RKO (cell line): Measurements from ENCODE around the gene NXPH1.
"Not testable (repeated sequence)": the region's sequence is repeated elsewhere in the genome, so short reads cannot be mapped to it uniquely, and the experiment has no call there.

Experiments used
- DNase-seq: peaks from one replicate; pipeline ENCODE4 v3.0.0-alpha.2; 2016; ENCODE audit warnings: low spot score

The NXPH1 gene

DNA sequence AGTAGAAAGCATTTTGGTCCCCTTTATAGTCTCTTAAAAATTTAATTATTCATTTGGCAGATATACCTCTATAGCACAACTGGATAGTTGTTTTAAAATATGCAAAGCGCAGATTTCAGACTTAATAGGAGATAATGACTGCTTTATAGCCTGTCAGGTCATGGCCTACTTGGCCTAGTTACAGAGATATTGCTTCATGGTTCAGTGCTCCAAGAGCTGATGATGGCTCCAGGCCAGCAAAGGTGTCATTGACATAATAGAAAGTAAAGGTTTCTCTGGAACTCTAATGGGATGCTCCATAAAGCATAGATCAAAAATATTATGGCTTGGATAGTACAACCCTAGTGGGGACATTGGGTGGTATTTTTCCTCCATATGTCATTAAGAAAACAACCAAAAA is 285.7 kb downstream of the NXPH1 start:
- no peak for DNase-seq

DNA sequence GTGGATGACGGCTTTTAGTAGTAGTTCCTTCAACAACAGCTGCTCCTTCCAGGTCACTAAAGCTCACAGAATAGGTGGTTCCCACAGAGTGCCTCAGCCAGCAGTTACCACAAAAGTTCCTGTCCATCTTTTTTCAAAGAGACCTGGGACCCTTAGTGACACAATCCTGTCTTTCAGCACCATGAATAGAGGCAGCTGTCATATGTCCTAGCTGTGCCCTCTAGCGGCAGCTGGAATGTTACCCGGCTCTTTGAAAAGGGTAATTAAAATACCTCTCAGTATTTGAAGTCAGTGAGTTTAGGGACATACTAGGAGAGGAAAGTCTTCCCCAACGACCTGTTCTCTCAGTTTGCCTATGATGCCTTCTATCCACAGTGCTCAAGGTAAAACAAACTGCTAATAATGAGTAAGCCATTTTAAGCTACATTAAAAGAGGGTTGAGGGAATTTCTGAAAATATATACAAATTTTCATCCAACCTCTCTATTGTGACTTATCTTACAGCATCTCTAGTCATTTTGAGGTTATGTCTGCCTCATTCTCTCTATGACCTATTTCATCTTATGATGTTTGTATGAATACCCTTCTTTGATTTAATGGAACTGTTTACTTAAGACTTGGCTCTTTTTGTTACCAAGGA is 290.8 kb downstream of the NXPH1 start:
- DNase-seq, result peak; percentile 68

DNA sequence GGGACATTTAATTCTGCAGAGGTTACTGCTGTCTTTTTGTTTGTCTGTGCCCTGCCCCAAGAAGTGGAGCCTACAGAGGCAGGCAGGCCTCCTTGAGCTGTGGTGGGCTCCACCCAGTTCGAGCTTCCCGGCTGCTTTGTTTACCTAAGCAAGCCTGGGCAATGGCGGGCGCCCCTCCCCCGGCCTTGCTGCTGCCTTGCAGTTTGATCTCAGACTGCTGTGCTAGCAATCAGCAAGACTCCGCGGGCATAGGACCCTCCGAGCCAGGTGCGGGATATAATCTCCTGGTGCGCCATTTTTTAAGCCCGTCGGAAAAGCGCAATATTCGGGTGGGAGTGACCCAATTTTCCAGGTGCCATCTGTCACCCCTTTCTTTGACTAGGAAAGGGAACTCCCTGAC is 298.3 kb downstream of the NXPH1 start:
- not testable (repeated sequence) for DNase-seq

DNA sequence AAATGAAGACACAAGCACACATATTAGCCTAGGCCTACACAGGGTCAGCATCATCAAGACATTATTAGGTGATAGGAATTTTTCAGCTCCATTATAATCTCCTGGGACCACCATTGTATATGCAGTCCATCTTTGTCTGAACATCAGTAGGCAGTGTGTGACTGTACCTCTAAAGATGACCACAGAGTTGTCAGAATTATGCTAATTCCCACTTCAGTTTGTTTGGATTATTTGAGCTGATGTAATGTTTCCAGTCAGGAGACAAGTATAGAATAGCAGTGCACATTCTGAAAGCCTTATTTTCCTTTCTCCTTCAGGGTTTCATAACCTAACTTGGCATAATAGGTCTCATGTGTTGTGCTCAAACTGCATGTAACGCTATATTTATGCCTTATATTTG is 306.4 kb downstream of the NXPH1 start:
- DNase-seq, result no peak

DNA sequence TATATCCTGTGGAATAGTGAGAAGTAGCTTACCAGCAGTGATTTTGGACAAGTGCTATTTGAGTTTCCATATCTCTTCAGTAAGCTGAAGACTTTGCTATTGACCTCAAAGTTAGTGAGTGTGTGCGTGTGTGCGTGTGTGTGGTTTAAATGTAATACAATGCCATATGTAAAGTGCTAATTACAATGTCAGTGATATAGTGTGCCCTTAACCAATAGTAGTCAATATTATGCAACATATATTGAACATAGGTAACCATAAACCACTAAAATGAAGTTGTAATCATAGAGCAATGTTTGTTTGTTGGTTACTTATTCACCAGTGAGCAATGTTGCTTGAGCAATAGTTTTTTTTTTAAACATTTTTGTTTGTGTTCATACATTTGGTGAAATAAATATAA is 309.4 kb downstream of the NXPH1 start:
- DNase-seq, result no peak

DNA sequence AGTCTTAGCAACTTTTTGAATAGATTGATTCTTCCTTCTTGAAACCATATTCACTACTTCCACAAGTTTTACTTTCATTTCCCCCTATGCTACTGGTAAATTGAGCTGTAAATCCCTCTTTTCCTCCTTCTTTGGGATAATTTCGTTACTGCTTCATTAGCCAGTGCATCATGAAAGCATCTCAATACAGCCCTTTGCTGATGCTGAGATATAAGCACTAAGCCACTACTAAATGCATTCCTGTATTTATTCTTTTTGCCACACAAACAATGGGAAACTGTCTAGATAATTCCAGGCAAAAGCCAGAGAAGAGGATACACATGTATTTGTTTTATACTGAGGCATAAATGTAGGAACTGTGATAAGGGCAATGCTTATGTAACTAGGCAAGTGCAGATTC is 313.9 kb downstream of the NXPH1 start:
- no peak for DNase-seq

DNA sequence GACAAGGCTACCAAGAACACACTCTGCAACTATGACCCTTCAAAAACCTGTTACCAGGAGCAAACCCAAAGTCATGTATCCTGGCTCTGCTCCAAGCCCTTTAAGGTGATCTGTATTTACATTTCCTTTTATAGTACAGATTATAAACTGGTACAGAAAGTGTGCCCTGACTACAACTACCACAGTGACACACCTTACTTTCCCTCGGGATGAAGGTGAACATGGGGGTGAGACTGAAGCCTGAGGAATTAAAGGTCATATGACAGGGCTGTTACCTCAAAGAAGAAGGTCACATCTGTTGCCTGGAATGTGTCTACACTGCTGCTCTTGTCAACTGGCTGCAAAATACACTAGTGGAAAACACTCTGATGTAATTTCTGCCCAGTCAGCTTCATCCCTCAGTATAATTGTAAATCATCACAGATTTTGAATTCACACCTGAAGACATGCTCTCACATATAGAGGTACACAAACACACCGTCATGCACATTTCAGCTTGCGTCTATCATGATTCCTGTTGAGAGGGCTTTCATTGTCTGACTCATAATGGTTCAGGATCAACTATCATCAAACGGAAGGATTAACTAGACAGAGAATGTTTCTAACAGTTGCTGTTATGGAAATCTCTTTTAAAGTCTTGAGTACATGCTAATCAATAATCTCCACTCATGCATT is 318.3 kb downstream of the NXPH1 start:
- DNase-seq, result no peak

DNA sequence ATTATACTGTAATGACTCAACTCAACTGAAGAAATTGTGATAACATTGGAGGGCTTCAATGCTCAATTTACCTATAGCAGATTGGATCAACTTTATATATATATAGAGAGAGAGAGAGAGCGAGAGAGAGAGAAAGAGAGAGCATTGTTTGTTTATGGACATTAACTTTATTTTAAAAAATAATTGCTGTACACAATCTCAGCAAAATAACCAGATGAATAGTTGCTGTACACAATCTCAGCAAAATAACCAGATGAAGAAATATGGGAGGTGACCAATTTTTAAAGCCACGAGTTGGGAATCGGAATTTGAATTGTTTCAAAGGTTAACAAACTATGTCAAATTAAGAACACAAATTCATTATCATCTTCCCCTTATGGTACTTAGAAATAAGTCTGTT is 319.9 kb downstream of the NXPH1 start:
- DNase-seq, result no peak

DNA sequence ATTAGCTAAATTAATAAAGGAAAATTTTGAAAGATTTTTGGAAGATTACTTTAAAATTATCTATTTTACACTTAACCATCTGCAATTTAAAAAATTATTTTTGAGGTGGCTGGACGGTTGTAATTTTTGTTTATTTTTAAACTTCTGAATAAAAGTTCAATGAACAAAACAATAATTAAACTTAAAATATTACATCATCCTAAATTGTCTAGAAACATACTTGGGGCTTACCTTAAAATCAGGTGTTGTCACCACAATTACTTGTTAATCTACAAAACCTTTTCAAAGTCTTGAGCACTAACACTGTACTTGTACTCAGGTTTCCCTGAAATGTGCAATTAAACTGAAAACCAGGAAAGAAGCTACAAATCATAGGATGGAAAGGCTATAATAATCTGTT is 328.3 kb downstream of the NXPH1 start:
- no peak for DNase-seq

DNA sequence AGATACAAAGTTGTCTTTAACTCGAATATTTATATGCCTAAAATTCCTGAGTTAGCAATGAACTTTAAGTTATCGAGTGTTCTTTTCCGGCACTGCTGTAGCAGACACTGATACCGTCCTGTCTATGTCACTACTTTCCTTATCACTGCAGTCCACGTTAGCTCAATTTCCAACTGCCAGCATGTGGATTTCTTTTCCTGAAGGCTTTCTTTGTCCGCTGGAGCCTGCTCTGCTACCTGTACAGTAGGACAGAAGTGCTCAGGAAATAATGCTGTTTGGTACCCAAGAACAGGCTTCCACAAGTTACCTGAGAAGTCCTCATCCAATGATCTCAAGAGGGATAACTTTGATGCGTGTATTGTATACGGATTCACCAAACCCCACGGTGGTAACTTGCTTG is 329.4 kb downstream of the NXPH1 start:
- DNase-seq, result no peak

DNA sequence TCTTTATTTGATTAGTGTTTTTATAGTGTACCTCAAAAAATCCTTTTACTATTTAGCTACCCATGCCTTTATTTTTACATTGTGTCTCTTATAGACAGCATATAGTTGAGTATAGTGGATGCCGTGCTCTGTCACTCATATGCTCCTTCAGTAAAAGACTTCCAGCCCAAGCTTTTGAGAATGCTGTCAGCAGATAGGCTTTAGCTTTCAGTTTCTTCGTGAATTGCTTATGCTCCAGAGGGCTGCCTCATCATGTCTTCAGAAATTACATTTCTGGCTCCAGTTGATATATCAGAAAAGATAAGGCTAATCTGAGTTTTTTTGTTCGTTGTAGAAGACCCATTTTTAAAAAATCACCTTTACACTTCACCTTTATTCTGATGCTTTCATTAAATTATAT is 332.0 kb downstream of the NXPH1 start:
- no peak for DNase-seq

DNA sequence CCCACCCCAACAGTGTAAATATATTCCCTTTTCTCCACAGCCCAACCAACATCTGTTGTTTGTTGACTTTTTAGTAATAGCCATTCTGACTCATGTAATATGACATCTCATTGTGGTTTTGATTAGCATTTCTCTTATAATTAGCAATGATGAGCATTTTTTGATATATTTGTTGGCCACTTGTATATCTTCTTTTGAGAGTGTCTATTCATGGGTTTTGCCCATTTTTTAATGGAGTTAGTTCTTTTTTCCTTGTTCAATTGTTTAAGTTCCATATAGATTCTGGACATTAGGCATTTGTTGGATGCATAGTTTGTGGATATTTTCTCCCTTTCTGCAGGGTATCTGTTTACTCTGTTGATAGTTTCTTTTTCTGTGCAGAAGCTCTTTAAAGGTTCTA is 340.1 kb downstream of the NXPH1 start:
- no peak for DNase-seq

DNA sequence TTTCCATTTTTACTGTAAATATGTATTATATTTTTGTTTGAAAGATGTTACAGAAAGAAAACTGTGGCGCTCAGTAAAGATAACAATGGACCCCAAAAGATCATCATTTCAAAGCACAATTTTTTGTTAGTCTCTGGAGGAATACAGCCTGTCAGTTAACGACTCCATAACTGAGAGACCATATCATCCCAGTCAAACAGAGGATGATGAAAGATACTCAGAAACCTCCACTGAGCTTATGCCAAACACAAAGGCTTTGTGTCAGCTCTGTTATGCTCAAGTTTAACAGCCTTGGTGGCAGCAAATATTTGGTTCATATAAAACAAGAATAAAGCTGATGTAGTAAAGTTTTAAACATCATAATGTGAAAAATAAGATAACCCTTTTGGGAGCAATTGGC is 345.1 kb downstream of the NXPH1 start:
- DNase-seq, result no peak

DNA sequence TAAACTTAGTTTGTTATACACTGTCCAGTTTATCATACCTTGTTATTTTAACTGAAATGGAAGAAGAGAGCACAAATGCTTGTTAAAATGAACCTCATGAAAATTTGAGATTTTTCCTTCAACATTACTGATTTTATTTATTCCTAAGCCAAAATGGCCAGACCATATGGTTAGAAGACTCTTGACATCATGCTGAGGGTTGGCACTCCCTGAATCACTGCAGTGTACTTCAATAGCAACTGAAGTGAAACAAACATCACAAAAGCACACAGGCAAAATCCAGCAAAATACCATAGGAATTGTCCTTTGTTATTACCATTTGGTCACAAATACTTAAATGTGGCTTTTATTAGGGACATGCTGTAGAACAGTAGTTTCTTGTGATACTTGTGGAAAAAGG is 347.8 kb downstream of the NXPH1 start:
- DNase-seq, result no peak

DNA sequence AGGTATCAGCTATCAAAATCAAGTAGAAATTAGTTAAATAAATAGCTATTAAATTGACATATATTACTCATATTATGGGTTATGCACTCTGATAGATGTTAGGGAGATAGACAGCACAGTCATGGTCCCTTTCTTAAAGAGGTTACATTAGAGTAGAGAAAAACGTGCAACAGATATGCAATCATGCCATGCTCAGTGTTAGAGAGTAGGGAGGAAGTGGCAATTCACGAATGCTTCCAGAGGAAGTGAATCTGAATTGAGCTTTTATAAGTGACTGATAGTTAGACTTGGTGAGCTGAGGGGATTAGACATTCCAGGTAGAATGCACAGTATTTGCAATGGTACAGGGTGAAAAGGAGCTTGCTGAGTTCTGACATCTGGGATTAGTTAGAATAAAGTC is 349.8 kb downstream of the NXPH1 start:
- DNase-seq, result no peak

DNA sequence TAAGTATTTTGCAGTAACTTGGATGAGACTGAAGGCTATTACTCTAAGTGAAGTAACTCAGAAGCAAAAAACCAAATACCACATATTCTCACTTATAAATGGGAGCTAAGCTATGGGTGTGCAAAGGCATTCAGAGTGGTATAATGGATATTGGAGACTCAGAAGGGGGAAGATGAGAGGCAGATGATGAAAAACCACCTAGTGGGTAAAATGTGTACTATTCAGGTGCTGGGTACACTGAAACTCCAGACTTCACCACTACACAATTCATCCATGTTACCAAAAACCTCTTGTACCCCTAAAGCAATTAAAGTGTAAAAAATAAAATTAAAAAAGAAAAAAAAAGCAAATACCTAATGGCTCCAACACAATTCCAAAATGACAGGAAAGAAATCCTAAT is 351.7 kb downstream of the NXPH1 start:
- DNase-seq, result no peak

DNA sequence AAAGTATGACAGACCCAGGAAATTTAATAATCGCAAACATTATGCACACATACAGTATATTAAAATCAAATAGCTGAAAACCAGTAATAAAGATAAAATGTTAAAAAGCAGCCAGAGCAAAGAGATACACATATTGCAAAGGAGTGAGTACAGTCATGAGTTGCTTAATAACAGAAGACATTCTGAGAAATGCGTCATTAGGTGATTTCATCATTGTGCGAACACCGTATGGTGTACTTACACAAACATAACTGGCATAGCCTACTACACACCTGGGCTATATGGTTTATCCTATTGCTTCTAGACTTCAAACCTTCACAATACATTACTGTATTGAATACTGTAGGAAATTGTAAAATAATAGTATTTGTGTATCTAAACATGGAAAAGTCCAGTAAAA is 367.6 kb downstream of the NXPH1 start:
- no peak for DNase-seq
